Measurements from ENCODE around the gene UGT1A9.
"Not testable (repeated sequence)": the region's sequence is repeated elsewhere in the genome, so short reads cannot be mapped to it uniquely, and the experiment has no call there.

The UGT1A9 gene

DNA sequence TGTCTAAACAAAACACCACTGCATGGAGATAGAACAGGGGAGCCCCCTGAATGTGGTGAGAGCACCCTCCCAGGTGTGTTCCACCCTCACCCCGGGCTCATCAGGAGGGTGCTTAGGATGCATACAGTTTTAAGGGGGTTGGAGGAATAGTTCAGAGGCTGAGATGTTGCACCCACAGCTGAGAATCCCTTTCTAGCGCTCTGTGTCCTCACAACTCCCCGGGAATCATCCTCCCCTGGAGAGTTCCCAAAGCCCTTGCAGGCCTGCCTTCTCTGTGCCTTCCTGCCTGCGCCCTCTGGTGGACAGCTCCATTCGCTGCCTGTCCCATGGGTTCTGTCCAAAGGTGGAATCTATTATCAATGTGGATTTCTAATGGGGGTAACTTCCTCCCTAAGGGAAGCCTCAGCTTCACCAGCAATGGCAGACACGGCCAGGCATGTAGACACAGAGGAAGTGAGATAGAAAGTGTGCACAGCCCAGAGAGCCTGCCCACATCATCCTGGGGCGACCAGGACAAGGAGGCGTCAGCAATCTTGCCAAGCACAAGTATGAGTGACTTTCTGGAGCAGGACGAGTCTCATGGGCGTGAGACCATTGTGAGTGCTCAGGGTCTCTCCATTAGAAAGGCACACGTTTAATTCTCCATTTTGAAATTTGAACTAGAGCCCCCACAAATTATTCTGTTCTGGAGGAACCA lies 39.8 kb downstream of the UGT1A9 start:
- DNase-seq = peak; percentile 67 to 82
- TF ChIP-seq POLR2A (IDR thresholded peaks at IDR 0.05; ENCODE audit: low read length) (no peak), GATA1 (IDR thresholded peaks at IDR 0.05; ENCODE audit: low read depth, low read length) (no peak)

DNA sequence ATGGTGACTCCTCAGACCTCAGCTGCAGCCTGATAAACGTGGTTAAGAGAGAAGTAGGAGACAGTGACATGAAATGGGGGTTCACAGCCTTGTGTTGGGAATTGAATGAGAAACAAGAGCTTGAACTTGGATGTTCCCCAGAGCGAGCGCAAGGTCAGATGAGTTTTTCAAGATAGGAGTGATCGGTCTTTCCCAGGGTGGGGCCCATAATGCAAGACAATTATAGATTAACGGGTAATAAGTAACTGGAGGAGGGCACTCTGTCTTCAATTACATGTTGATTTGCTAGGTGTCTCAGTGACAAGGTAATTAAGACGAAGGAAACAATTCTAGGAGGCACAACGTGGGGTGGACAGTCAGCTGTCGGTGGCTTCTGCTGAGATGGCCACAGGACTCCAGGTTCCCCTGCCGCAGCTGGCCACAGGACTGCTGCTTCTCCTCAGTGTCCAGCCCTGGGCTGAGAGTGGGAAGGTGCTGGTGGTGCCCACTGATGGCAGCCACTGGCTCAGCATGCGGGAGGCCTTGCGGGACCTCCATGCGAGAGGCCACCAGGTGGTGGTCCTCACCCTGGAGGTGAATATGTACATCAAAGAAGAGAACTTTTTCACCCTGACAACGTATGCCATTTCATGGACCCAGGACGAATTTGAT lies 41.0 kb downstream of the UGT1A9 start, which contains the start of gene UGT1A5:
Gene UGT1A5, plus strand, starts transcription at position 297 of the 651 bp plus-strand sequence. Its CDS starts 85 bp downstream, at position 382.
- no peak for DNase-seq
- no peak for TF ChIP-seq GATA1 (IDR thresholded peaks at IDR 0.05; ENCODE audit: low read depth, low read length)
- TF ChIP-seq POLR2A (IDR thresholded peaks at IDR 0.05; ENCODE audit: low read length) = no peak

DNA sequence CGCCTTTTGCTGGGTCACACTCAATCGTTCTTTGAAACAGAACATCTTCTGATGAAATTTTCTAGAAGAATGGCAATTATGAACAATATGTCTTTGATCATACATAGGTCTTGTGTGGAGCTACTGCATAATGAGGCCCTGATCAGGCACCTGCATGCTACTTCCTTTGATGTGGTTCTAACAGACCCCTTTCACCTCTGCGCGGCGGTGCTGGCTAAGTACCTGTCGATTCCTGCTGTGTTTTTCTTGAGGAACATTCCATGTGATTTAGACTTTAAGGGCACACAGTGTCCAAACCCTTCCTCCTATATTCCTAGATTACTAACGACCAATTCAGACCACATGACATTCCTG lies 41.5 kb downstream of the UGT1A9 start:
- DNase-seq = no peak
- TF ChIP-seq GATA1 (IDR thresholded peaks at IDR 0.05; ENCODE audit: low read depth, low read length) = no peak
- no peak for TF ChIP-seq POLR2A (IDR thresholded peaks at IDR 0.05; ENCODE audit: low read length)

DNA sequence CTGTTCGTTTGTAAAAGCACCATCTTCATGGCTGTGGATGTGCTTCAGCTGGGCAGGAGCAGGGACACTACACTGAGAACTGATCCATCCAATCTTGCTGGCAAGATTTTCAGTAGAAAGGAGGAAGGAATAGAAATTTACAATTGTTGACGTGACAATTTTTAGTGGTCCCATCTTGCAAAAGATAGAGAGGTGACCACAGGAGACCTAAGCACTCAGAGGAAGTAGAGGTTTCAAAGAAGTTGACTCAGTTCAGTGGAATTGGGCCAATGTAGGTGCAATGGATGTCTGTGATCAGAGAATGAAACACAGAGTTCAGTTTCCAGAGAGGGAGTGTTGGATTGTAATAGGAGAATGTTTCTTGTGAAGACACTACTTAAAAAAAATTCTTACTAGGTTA lies 42.4 kb downstream of the UGT1A9 start:
- no peak for TF ChIP-seq GATA1 (IDR thresholded peaks at IDR 0.05; ENCODE audit: low read depth, low read length)
- no peak for TF ChIP-seq POLR2A (IDR thresholded peaks at IDR 0.05; ENCODE audit: low read length)
- no peak for DNase-seq

DNA sequence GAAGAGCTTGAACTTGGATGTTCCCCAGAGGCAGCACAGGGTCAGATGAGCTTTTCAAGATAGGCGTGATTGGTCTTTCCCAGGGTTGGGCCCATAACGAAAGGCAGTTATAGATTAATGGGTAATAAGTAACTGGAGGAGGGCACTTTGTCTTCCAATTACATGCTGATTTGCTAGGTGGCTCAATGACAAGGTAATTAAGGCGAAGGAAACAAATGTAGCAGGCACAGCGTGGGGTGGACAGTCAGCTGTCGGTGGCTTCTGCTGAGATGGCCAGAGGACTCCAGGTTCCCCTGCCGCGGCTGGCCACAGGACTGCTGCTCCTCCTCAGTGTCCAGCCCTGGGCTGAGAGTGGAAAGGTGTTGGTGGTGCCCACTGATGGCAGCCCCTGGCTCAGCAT lies 46.9 kb downstream of the UGT1A9 start, which contains the start of gene UGT1A4:
Gene UGT1A4, plus strand, starts transcription at position 185 of the 400 bp plus-strand sequence. Its CDS starts 85 bp downstream, at position 270.
- no peak for DNase-seq
- TF ChIP-seq POLR2A (IDR thresholded peaks at IDR 0.05; ENCODE audit: low read length) (no peak), GATA1 (IDR thresholded peaks at IDR 0.05; ENCODE audit: low read depth, low read length) (no peak)

DNA sequence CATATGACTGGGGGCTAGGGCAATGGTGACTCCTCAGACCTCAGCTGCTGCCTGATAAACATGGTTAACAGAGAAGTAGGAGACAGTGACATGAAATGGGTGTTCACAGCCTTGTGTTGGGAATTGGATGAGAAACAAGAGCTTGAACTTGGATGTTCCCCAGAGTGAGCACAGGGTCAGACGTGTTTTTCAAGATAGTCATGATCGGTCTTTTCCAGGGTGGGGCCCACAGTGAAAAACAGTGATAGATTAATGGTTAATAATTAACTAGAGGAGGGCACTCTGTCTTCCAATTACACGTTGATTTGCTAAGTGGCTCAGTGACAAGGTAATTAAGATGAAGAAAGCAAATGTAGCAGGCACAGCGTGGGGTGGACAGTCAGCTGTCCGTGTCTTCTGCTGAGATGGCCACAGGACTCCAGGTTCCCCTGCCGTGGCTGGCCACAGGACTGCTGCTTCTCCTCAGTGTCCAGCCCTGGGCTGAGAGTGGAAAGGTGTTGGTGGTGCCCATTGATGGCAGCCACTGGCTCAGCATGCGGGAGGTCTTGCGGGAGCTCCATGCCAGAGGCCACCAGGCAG lies 57.1 kb downstream of the UGT1A9 start, which contains the start of gene UGT1A3:
Gene UGT1A3, plus strand, starts transcription at position 320 of the 579 bp plus-strand sequence. Its CDS starts 85 bp downstream, at position 405.
- DNase-seq = no peak
- TF ChIP-seq POLR2A (IDR thresholded peaks at IDR 0.05; ENCODE audit: low read length) (no peak), GATA1 (IDR thresholded peaks at IDR 0.05; ENCODE audit: low read depth, low read length) (no peak)

DNA sequence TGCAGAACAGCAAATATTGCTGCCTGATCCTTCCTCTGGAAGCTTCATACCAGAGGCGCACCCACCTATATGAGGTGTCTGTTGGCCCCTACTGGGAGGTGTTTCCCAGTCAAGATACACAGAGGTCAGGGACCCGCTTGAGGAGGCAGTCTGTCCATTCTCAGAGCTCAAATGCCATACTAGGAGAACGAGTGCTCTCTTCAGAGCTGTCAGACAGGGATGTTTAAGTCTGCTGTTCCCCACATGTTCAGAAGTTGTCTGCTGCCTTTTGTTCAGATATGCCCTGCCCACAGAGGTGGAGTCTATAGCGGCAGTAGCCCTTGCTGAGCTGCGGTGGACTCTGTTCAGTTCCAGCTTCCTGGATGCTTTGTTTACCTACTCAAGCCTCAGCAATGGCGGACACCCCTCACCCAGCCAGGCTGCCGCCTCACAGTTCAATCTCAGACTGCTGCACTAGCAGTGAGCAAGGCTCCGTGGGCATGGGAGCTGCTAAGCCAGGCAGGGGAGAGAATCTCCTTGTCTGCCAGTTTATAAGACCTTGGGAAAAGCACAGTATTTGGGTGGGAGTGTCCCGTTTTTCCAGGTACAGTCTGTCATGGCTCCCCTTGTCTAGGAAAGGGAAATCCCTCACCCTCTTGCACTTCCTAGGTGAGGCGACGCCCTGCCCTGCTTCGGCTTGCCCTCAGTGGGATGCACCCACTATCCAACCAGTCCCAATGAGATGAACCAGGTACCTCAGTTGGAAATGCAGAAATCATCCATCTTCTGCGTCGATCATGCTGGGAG lies 65.4 kb downstream of the UGT1A9 start:
- DNase-seq = not testable (repeated sequence)

DNA sequence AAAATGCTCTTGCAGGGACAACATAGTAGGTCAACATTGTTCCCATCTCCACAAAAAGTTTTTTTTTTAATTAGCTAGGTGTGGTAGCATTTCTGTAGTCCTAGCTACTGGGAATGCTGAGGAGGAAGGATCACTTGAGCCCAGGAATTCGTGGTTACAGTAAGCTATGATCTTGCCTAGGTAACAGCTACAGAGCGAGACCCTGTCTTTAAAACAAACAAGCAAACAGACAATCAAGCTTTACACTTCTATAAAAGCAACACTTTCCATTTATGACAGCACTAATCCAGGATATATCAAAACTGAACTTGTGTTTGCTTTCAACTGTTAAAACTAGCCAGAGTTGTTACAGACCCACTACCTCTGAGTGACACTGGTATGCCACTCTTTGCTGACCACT lies 69.2 kb downstream of the UGT1A9 start:
- TF ChIP-seq GATA1 (IDR thresholded peaks at IDR 0.05; ENCODE audit: low read depth, low read length) (no peak), POLR2A (IDR thresholded peaks at IDR 0.05; ENCODE audit: low read length) (no peak)
- DNase-seq = no peak

DNA sequence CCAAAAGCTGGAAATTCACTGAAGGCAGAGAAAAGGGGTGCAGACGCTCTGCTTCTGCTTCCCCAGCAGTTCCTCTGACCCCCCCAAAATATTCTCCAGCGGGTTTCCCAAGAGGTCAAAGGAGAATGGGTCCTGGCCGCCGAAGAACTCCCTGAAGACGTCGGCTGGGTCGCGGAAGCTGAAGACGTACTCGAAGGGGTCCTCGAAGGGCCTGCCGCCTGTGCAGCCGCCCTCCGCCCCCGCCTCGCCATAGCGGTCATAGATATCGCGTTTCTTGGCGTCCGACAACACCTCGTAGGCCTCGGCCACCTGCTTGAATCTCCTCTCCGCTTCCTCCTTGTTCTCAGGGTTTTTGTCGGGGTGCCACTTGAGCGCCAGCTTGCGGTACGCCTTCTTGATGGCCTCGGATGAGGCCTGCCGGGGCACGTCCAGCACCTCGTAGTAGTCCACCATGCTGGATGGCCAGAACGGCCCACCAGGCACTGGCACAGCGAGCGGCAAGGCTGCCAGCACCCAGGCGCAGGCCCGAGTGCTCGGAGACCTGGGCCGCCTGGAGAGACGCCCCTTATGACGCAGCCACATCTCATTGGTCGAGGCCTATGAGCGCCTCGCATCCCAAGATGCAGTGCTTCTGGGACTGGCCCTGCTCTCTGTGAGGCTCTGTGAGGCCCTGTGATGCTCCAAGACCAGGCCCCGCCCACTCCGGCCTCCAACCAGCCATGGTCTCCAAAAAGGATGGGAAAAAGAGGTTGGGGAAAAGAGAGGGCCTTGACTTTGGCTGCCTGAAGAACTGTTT lies 72.0 kb downstream of the UGT1A9 start:
- no peak for DNase-seq
- no peak for TF ChIP-seq GATA1 (IDR thresholded peaks at IDR 0.05; ENCODE audit: low read depth, low read length)
- TF ChIP-seq POLR2A (IDR thresholded peaks at IDR 0.05; ENCODE audit: low read length) = no peak

DNA sequence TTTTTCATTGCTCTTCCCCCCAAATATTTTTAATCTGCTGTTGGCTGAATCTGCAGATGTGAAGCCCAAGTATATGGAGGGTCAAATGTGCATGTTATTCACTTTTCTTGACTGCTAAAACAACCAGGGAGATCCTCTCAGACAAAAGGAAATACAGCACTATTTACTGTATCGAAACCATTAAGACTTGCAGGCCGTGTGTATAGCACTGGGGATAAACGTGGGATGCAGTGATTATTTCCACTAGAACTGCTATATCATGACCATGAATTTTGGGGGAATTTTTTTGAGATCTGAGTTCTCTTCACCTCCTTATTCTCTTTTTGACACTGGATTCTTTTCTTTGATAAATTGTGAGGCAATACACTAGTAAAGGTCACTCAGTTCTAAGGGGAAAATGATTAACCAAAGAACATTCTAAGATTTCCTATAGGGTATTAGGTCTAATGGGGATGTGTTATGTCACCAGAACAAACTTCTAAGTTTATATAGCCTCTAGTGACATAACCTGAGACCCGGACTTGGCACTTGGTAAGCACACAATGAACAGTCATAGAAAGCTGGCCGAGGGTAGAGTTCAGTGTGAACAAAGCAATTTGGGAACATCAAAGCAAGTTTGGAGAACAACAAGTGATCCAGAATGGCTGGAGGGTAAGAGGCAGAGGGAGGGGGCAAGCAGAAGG lies 73.5 kb downstream of the UGT1A9 start:
- no peak for DNase-seq
- TF ChIP-seq GATA1 (IDR thresholded peaks at IDR 0.05; ENCODE audit: low read depth, low read length) (no peak), POLR2A (IDR thresholded peaks at IDR 0.05; ENCODE audit: low read length) (no peak)

DNA sequence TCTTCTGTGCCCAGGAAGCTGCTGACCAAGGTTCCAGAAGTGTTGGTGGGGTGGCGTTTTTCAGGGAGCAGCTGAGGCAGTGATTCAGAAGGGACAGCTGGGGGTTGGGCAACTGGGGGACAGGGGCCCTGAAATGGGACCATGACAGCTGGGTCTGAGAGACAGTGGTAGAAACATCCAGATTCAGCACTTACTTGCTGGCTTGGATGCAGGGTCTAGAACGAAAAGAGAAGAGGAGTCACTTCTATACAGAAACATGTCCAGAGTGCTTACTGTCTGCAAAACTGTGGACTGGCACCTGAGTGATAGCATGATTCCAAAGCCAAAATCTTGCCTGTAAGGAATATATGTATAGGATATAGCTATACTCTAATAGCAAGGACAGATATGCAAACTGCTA lies 74.1 kb downstream of the UGT1A9 start:
- DNase-seq = not testable (repeated sequence)

DNA sequence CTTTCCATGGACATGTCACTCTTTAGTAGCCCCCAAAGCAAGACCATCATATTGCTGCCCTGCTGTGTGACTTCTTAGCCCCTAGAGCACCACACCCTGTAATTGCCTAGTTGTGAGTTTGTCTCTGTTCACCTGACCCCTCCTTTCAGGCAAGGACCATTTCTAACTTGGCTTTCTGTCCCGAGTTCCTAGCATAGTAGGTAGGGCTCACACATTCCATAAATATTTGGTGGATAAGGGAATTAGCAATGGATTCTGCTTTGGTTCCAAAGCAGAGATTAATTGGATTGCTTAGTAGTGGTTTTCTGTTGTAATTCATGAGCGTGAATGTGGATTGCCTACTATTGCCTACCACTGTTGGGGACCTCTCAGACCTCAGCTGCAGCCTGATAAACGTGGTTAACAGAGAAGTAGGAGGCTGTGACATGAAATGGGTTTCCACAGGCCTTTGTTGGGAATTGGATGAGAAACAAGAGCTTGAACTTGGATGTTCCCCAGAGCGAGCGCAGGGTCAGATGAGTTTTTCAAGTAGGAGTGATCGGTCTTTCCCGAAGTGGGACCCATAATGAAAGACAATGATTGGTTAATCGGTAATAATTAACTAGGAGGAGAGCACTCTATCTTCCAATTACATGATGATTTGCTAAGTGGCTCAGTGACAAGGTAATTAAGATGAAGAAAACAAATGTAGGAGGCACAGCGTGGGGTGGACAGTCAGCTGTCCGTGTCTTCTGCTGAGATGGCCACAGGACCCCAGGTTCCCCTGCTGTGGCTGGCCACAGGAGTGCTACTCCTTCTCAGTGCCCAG lies 75.0 kb downstream of the UGT1A9 start:
- TF ChIP-seq POLR2A (IDR thresholded peaks at IDR 0.05; ENCODE audit: low read length) (no peak), GATA1 (IDR thresholded peaks at IDR 0.05; ENCODE audit: low read depth, low read length) (no peak)
- no peak for DNase-seq
